Neural cell (in vitro differentiated cells): ENCODE results near the gene PODN. TPM values are rescaled to one million over a fixed set of nuclear protein-coding genes. Genes with fewer than 3 reads are reported as not detected.

Experiments used
- H2AFZ ChIP-seq: fragments of 200-600, 300-800 bp; sonication (generic), shearing (Covaris generic); 2 replicates; pipeline ENCODE4 v1.6.0; 2014; ENCODE audit warnings: low read depth, mild to moderate bottlenecking, antibody characterized with exemption, low read length, moderate library complexity
- H3F3A ChIP-seq: fragments of 200-600 bp; shearing (Covaris generic); 2 replicates; pipeline ENCODE4 v1.6.1; 2016; ENCODE audit warnings: mild to moderate bottlenecking, moderate library complexity, mixed read lengths, antibody characterized with exemption, low read length; ENCODE audit not compliant: insufficient read depth, poor library complexity, severe bottlenecking
- H3K27ac ChIP-seq: fragments of 200-600, 300-800 bp; sonication (generic), shearing (Covaris generic); 2 replicates; pipeline ENCODE4 v1.5.1; 2014; ENCODE audit warnings: mild to moderate bottlenecking, low read length, moderate library complexity
- H3K27me3 ChIP-seq: fragments of 300-800, 200-600 bp; sonication (generic), shearing (Covaris generic); 2 replicates; pipeline ENCODE4 v1.6.0; 2014; ENCODE audit warnings: mild to moderate bottlenecking, low read depth, low read length, moderate library complexity; ENCODE audit not compliant: insufficient read depth
- H3K36me3 ChIP-seq: fragments of 300-800, 200-600 bp; sonication (generic), shearing (Covaris generic); 2 replicates; pipeline ENCODE4 v1.5.1; 2014; ENCODE audit warnings: mild to moderate bottlenecking, antibody characterized with exemption, low read length, moderate library complexity; ENCODE audit not compliant: insufficient read depth
- H3K4me2 ChIP-seq: fragments of 300-800, 200-600 bp; sonication (generic), shearing (Covaris generic); 2 replicates; pipeline ENCODE4 v1.6.0; 2014; ENCODE audit warnings: mild to moderate bottlenecking, low read length
- H3K4me3 ChIP-seq: fragments of 300-800, 200-600 bp; sonication (generic), shearing (Covaris generic); 2 replicates; pipeline ENCODE4 v1.5.1; 2014; ENCODE audit warnings: mild to moderate bottlenecking, low read length, moderate library complexity
- H3K79me2 ChIP-seq: fragments of 200-600 bp; shearing (Covaris generic); replicated peaks from 2 replicates; pipeline ENCODE4 v1.6.0; 2014; ENCODE audit warnings: mild to moderate bottlenecking, low read length, moderate library complexity; ENCODE audit not compliant: insufficient read depth
- H3K9ac ChIP-seq: fragments of 300-800, 200-600 bp; sonication (generic), shearing (Covaris generic); 2 replicates; pipeline ENCODE4 v1.6.1; 2016; ENCODE audit warnings: mild to moderate bottlenecking, low read length, mixed read lengths
- H3K9me2 ChIP-seq: fragments of 200-600 bp; shearing (Covaris generic); 2 replicates; pipeline ENCODE4 v1.6.1; 2016; ENCODE audit warnings: mild to moderate bottlenecking, low read length, mixed read lengths; ENCODE audit not compliant: insufficient read depth
- H3K9me3 ChIP-seq: fragments of 200-600, 300-800 bp; sonication (generic), shearing (Covaris generic); 2 replicates; pipeline ENCODE4 v1.6.1; 2016; ENCODE audit warnings: mild to moderate bottlenecking, mixed run types, low read length, moderate library complexity, mixed read lengths
- H4K20me1 ChIP-seq: fragments of 200-600 bp; shearing (Covaris generic); 2 replicates; pipeline ENCODE4 v1.6.1; 2016; ENCODE audit warnings: mild to moderate bottlenecking, mixed run types; ENCODE audit not compliant: insufficient read depth
- EP300 ChIP-seq: fragments of 450-650 bp; conservative IDR thresholded peaks from 2 replicates; pipeline ENCODE4 v1.6.1; 2014; ENCODE audit warnings: antibody characterized with exemption, mild to moderate bottlenecking, moderate library complexity; ENCODE audit not compliant: poor library complexity, severe bottlenecking
- MXI1 ChIP-seq: fragments of 450-650 bp; conservative IDR thresholded peaks from 2 replicates; pipeline ENCODE4 v1.6.1; 2014; ENCODE audit warnings: antibody characterized with exemption, mild to moderate bottlenecking; ENCODE audit not compliant: poor library complexity, severe bottlenecking
- POLR2AphosphoS5 ChIP-seq: IDR thresholded peaks from 2 replicates; pipeline ENCODE4 v1.6.1; 2012
- SMC3 ChIP-seq: fragments of 450-650 bp; conservative IDR thresholded peaks from 2 replicates; pipeline ENCODE4 v1.6.1; 2014; ENCODE audit warnings: antibody characterized with exemption, mild to moderate bottlenecking, moderate library complexity; ENCODE audit not compliant: poor library complexity
- TAF1 ChIP-seq: IDR thresholded peaks from 2 replicates; pipeline ENCODE4 v1.6.1; 2012; ENCODE audit warnings: low read depth
- polyA plus RNA-seq: library from polyadenylated mRNA; depleted of rRNA; stranded (reverse); fragments of >200 nt; gene quantifications from 2 replicates; pipeline ENCODE4 v1.2.3, GENCODE V29; 2014
- small RNA-seq, 3 experiments: library from RNA; depleted of rRNA; stranded (forward); fragments of <200 nt; gene quantifications; one replicate each; pipeline ENCODE3, GENCODE V24; 2012

Gene PODN
- polyA plus RNA-seq, 1 donor from 2014 or later: 0.07 TPM

DNA sequence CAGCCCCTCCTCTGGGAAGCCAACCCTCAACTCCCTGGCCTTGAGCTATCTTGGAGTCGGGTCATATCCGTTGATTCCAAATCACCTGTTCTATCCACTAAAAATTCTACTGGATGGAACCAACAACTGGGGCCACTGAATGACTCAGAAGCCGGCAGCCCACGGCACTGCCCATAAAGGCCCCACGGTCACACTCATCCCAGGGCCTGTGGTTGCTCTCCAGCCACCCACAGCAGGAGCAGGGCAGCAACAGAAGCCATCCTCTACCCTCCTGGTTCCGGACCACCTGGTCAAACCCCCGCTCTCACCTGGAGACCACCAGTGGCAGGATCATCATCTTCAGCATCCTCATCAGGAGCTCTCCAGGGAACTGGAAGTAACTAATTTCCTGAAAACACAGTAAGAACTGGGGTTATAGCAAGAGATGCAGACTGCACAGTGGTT is 72.1 kb downstream of the PODN start:
- H3K9me2 ChIP-seq: no peaks in the 10 kb centered on the region
- no peaks in the 10 kb centered on the region for H3K36me3 ChIP-seq

More for the DNA sequence above, 72.1 kb downstream of the PODN start:
- Histone ChIP-seq H2AFZ (no peak overlapping the region), H3K9me3 (no peaks in the 10 kb centered on the region), H3K9ac (no peak overlapping the region), H3K79me2 (no peaks in the 10 kb centered on the region), H3K4me3 (no peak overlapping the region), H3K4me2 (no peak overlapping the region), H3K27me3 (no peaks in the 10 kb centered on the region), H3F3A (no peaks in the 10 kb centered on the region), H3K27ac (no peak overlapping the region), H4K20me1 (no peaks in the 10 kb centered on the region)
- TF ChIP-seq POLR2AphosphoS5 (no peak), MXI1 (no peak), SMC3 (no peak), EP300 (no peak), TAF1 (no peak)

Small RNA genes within 50 kb of the gene (small RNA-seq; reads per million reads assigned to genes)
- gene HIGD1AP11: 0 reads per million in 3 experiments

Other genes with a start within 250 kb of the PODN start
- gene ZYG11A, start 219.5 kb upstream of the PODN start, polyA plus RNA-seq: 0.40 and 0.66 TPM in 2 replicates
- 2.9 and 6.8 TPM in 2 replicates for gene ECHDC2, start 140.5 kb upstream of the PODN start, polyA plus RNA-seq
- 165 and 182 TPM in 2 replicates for gene SCP2, start 134.9 kb upstream of the PODN start, polyA plus RNA-seq
- not detected in 2 replicates for gene SLC1A7, start 80.4 kb downstream of the PODN start, polyA plus RNA-seq
- 5.2 and 5.3 TPM in 2 replicates for gene CPT2, start 134.6 kb downstream of the PODN start, polyA plus RNA-seq
- 103 and 104 TPM in 2 replicates for gene CZIB, start 158.4 kb downstream of the PODN start, polyA plus RNA-seq
- 42.6 and 53.3 TPM in 2 replicates for gene MAGOH, start 176.3 kb downstream of the PODN start, polyA plus RNA-seq